Measurements from ENCODE around the gene PPP2CA.
A peak's percentile ranks its signal among the peaks of the same experiment; 100 is the strongest.

Gene PPP2CA

DNA sequence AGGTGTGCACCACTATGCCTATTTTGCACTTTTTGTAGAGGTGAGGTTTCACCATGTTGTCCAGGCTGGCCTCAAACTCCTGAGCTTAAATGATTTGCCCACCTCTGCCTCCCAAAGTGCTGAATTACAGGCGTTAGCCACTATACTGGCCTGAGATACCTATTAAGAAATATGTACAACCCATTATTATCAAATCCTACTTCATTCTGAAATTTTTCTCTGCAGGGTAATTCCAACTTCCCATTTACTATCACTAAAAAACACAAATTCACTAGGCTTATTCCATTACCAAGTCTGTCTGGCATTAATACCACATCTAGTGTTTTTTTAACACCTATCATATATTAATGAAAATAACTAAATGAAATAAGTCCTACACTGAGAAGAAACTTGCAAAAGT lies 18.2 kb downstream of the PPP2CA start:
- peaks cover 51% of the 10 kb centered on the region for H3K4me1 Mint-ChIP-seq
- H3K4me3 Mint-ChIP-seq = no peak overlapping the region
- no peaks in the 10 kb centered on the region for H3K27me3 Mint-ChIP-seq
- H3K27ac Mint-ChIP-seq (ENCODE audit: low read depth) = no peak overlapping the region
- peaks cover 40% of the 10 kb centered on the region for H3K36me3 Mint-ChIP-seq (ENCODE audit: insufficient read depth)
- no peak for ATAC-seq (replicated peaks; ENCODE audit: extremely low read depth, poor library complexity, severe bottlenecking)
- no peak for DNase-seq (ENCODE audit: low spot score in 2 of 2)
- no peaks in the 10 kb centered on the region for H3K9me3 Mint-ChIP-seq

DNA sequence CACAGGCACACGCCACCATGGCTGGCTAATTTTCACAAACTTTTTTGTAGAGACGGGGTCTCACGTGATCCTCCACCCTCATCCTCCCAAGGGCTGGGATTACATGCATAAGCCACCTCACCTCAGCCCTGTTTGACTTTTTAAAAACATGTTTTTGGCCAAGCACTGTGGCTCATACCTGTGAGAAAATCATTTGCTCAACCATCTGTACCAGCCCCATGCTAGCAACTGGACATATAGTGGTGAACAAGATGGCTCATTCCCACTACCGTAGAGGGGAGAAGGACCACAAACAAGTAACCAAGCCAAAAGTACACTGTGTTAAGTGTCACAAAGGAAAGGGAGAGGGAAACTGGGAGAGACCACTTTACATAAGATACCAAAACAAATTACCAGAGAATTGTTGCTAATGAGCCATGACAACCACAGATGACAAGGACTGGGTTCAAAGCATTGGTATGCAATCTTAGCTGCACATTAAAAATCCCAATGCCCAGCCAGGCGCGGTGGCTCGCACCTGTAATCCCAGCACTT lies 19.2 kb downstream of the PPP2CA start:
- peaks cover 50% of the 10 kb centered on the region for H3K36me3 Mint-ChIP-seq (ENCODE audit: insufficient read depth)
- no peak for DNase-seq (ENCODE audit: low spot score in 2 of 2)
- no peak overlapping the region for H3K4me3 Mint-ChIP-seq
- no peaks in the 10 kb centered on the region for H3K9me3 Mint-ChIP-seq
- peaks cover 50% of the 10 kb centered on the region for H3K4me1 Mint-ChIP-seq
- no peaks in the 10 kb centered on the region for H3K27me3 Mint-ChIP-seq
- no peak for ATAC-seq (replicated peaks; ENCODE audit: extremely low read depth, poor library complexity, severe bottlenecking)
- peak overlapping the region; percentile 3 for H3K27ac Mint-ChIP-seq (ENCODE audit: low read depth)

DNA sequence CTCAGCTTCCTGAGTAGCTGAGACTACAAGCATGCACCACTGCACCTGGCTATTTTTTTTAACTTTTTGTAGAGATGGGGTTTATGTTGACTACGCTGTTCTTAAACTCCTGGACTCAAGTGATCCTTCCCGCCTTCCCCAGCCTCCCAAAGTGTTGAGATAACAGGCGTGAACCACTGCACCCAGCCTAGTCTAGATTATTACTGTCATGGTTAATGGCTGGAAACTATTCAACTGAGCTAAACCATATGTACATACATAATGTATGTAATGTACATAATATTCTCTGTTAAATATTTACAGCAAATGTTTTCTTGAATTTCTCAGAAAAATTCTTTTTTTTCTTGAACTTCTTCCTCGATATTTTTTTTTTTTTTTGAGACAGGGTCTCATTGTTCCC lies 21.3 kb downstream of the PPP2CA start:
- DNase-seq (ENCODE audit: low spot score in 2 of 2) = no peak
- ATAC-seq (replicated peaks; ENCODE audit: extremely low read depth, poor library complexity, severe bottlenecking) = no peak
- no peaks in the 10 kb centered on the region for H3K9me3 Mint-ChIP-seq
- H3K4me1 Mint-ChIP-seq = peaks cover 39% of the 10 kb centered on the region
- peaks cover 68% of the 10 kb centered on the region for H3K36me3 Mint-ChIP-seq (ENCODE audit: insufficient read depth)
- H3K4me3 Mint-ChIP-seq = no peak overlapping the region
- H3K27ac Mint-ChIP-seq (ENCODE audit: low read depth) = no peak overlapping the region
- H3K27me3 Mint-ChIP-seq = no peaks in the 10 kb centered on the region

DNA sequence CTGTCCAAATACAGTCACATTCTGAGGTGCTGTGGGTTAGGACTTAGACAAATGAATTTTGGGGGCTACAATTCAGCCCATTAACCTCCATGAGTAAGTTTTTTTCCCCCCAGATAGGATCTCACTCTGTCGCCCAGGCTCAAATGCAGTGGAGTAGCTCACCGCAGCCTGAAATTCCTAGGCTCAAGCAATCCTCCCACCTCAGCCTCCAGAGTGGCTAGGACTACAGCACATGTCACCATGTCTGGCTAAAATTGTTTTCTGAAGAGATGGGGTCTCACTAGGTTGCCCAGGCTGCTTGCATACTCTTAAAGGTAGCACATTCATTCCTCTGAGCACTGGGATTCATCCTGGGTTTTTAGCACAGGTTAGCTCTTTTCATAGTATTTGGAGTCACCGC lies 22.2 kb downstream of the PPP2CA start:
- Mint-ChIP-seq H3K36me3 (ENCODE audit: insufficient read depth) (peaks cover 77% of the 10 kb centered on the region), H3K27ac (ENCODE audit: low read depth) (no peak overlapping the region), H3K27me3 (no peaks in the 10 kb centered on the region), H3K4me1 (peaks cover 33% of the 10 kb centered on the region), H3K9me3 (no peaks in the 10 kb centered on the region), H3K4me3 (no peak overlapping the region)
- ATAC-seq (replicated peaks; ENCODE audit: extremely low read depth, poor library complexity, severe bottlenecking) = no peak
- no peak for DNase-seq (ENCODE audit: low spot score in 2 of 2)

DNA sequence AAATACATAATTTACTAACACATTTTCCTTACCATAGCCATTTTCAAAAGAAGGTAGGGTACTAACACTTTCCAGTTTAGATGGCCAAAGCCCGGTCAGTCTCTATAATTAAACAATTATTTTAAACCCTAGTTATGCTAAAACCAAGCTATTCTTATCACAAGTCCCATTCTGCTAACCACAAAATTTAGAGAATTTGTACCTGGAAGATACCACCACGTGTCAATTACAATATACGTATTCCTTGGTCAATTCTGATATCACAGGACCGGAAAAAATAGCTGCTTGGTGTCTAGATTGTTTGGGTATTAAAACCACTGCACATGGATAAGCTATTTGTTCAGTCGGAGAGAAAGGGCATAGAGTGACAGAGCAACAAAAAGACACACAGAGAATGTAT lies 30.2 kb downstream of the PPP2CA start:
- Mint-ChIP-seq H3K4me1 (no peaks in the 10 kb centered on the region), H3K4me3 (no peak overlapping the region), H3K9me3 (no peaks in the 10 kb centered on the region), H3K27ac (ENCODE audit: low read depth) (no peak overlapping the region), H3K27me3 (no peaks in the 10 kb centered on the region), H3K36me3 (ENCODE audit: insufficient read depth) (peaks cover 62% of the 10 kb centered on the region)
- ATAC-seq (replicated peaks; ENCODE audit: extremely low read depth, poor library complexity, severe bottlenecking) = no peak
- no peak for DNase-seq (ENCODE audit: low spot score in 2 of 2)

DNA sequence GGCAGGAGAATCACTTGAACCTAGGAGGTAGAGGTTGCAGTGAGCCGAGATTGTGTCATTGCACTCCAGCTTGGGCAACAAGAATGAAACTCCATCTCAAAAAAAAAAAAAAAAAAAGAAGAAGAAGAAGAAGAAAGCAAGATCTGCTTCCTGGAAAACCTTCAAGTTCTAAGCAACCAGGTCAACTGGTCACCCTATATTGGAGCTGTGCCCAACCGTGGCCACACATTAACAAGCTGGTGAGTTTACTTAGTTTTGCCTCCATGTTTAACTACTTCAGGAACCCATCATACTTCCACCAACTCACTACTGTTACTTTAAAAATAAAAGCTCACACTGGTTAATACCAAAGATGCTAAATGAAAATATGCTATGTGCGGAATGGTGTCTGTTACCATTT lies 36.8 kb downstream of the PPP2CA start:
- no peak overlapping the region for H3K4me3 Mint-ChIP-seq
- no peak for ATAC-seq (replicated peaks; ENCODE audit: extremely low read depth, poor library complexity, severe bottlenecking)
- no peaks in the 10 kb centered on the region for H3K9me3 Mint-ChIP-seq
- H3K36me3 Mint-ChIP-seq (ENCODE audit: insufficient read depth) = peaks cover 15% of the 10 kb centered on the region
- no peaks in the 10 kb centered on the region for H3K4me1 Mint-ChIP-seq
- H3K27ac Mint-ChIP-seq (ENCODE audit: low read depth) = no peak overlapping the region
- DNase-seq (ENCODE audit: low spot score in 2 of 2) = no peak
- no peaks in the 10 kb centered on the region for H3K27me3 Mint-ChIP-seq

DNA sequence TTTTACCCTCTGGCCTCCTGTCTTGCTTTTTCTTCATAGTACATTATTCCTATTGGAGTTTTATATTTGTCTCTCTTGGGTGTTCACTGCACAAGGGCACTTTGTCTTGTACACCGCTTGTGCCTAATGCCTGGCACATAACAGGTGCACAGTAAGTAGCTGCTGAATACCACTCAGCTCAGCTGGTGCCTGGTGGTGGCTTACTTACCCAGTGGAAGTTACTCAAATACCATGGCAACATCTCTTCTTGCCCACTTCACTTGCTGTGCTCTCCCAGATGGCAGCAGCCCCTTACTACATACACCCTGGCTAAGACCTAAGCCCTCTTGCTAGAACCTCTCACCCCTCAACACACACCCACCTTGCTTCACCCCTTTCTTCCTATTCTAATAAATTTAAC lies 37.8 kb downstream of the PPP2CA start:
- DNase-seq (ENCODE audit: low spot score in 2 of 2) (no peak), ATAC-seq (replicated peaks; ENCODE audit: extremely low read depth, poor library complexity, severe bottlenecking) (no peak)
- Mint-ChIP-seq H3K27me3 (no peaks in the 10 kb centered on the region), H3K4me3 (no peak overlapping the region), H3K36me3 (ENCODE audit: insufficient read depth) (peaks cover 12% of the 10 kb centered on the region), H3K4me1 (no peaks in the 10 kb centered on the region), H3K27ac (ENCODE audit: low read depth) (no peak overlapping the region), H3K9me3 (no peaks in the 10 kb centered on the region)

DNA sequence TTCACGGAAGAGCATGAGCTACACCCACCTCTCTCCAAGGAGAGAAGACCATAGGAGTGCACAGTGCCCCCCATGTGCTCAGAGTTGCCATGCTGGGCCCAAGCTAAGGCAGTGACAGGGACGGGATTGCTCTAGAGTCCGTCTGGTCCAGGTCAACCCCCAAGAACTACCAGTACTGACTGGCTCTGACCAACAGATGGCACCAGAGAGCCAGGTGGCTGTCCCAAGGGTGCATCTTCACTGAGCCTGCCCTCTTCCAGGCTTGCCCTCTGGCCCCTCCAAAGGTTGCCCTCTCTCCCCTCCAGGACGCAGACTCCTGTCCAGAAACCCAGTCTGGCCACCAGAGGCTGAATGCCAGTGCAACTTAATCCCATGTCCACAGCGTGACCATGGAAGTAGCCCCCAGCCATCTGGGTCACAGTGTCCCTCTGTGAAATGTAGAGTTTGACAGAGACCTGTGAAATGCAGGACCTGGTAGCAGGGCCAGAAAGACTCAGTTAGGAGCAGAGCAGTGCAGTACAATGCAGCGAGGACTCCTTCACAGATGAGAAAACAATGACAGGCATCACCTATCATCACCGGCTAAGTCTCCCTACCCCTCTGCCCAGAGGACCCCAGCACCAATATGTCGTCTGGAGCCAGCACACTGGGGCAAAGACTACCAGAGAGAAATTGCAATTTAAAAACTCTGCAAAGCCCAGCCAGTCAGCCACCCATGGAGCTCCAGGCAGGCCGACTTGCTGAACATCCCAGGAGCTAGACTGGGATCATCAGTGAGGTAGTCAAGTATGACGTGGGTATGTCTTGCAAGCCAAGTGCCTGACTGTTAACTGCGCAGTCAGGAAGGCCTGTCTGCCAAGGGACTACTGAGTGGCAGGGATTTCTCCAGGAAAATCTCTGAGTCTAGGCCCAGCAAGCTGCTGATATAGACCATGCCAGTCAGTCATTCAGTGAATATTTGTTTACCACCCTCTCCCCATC lies 41.4 kb downstream of the PPP2CA start:
- ATAC-seq (replicated peaks; ENCODE audit: extremely low read depth, poor library complexity, severe bottlenecking) (peak; percentile 87), DNase-seq (ENCODE audit: low spot score in 2 of 2) (peak; percentile 66 to 69)
- no peak overlapping the region for H3K27ac Mint-ChIP-seq (ENCODE audit: low read depth)
- peaks cover 7% of the 10 kb centered on the region for H3K36me3 Mint-ChIP-seq (ENCODE audit: insufficient read depth)
- H3K4me3 Mint-ChIP-seq = no peak overlapping the region
- H3K9me3 Mint-ChIP-seq = no peaks in the 10 kb centered on the region
- no peaks in the 10 kb centered on the region for H3K4me1 Mint-ChIP-seq
- H3K27me3 Mint-ChIP-seq = no peaks in the 10 kb centered on the region

DNA sequence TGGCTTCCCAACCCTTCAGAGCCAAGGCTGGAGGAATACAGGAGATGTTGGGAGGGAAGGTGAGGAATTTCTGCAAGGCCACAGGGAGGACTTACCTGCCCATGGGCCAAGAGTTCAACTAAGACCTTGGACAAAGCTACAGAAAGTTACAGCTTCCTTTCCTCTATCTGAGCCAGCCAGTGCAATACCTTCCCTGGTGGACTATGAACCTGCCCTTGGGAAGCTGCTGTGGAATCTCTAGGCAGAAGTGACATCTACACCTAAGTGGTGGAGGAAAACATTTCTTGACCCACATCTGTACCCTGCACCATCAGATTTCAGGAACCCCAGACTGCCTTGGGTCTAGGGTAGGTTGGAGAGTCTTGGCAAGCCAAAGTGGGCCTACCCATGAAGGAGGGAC lies 42.4 kb downstream of the PPP2CA start:
- DNase-seq (ENCODE audit: low spot score in 2 of 2) (no peak), ATAC-seq (replicated peaks; ENCODE audit: extremely low read depth, poor library complexity, severe bottlenecking) (no peak)
- H3K9me3 Mint-ChIP-seq = no peaks in the 10 kb centered on the region
- peaks cover 5% of the 10 kb centered on the region for H3K36me3 Mint-ChIP-seq (ENCODE audit: insufficient read depth)
- H3K27me3 Mint-ChIP-seq = no peaks in the 10 kb centered on the region
- H3K27ac Mint-ChIP-seq (ENCODE audit: low read depth) = no peak overlapping the region
- no peak overlapping the region for H3K4me3 Mint-ChIP-seq
- H3K4me1 Mint-ChIP-seq = no peaks in the 10 kb centered on the region

DNA sequence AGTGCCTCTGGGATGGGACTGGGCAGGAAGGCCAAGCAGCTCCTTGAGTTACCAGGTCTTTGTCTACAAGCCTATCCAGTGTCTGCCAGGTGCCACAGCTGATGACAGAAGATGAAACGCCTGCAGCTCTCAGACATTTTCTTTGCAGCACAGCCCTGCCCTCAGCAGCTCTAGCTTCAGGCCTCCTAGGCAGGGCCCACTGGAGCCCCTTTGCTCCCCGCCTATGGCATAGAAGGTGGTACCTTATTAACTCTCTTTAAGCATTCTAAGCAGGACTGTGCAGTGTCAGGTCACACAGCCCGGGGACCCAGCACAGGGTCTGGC lies 47.8 kb downstream of the PPP2CA start:
- Mint-ChIP-seq H3K4me3 (peak overlapping the region; percentile 96), H3K36me3 (ENCODE audit: insufficient read depth) (peaks cover 28% of the 10 kb centered on the region), H3K4me1 (peaks cover 24% of the 10 kb centered on the region), H3K9me3 (no peaks in the 10 kb centered on the region), H3K27ac (ENCODE audit: low read depth) (peak overlapping the region; percentile 96), H3K27me3 (no peaks in the 10 kb centered on the region)
- DNase-seq (ENCODE audit: low spot score in 2 of 2) = no peak
- ATAC-seq (replicated peaks; ENCODE audit: extremely low read depth, poor library complexity, severe bottlenecking) = no peak

DNA sequence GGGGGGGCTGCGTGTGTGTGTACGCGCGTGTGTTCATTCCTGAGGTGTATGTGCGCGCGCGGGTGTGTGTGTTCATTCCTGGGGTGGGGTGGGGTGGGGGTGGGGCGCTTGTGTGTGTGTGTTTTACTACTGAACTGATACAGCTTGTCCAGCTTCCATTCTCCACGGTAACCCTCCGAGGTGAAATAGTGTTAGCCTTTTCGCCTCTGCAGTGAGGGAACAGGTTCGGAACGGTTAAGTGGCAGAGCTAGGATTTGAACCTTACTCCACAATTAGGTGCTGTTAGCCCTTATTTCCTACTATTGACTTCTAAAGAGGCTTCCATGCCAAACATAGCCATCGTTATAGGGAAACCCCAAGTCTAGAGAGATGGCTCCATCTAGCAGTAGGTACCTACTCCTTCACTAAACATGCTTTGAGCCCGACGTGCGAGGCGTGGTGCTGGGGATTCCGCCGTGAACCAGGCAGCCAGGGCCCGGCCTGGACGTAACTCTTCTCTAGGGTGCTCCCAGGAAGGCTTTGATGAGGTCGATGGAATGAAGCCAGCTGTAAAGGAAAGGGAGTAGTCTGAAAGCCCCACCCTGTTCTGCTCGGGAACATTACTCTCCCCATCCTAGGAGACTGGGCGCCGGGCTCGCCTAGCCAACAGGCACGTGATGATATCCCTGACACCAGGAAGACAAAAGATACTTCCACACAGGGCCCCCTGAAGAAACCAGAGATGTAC lies 48.3 kb downstream of the PPP2CA start:
- Mint-ChIP-seq H3K4me3 (peak overlapping the region; percentile 96), H3K27ac (ENCODE audit: low read depth) (peak overlapping the region; percentile 96), H3K27me3 (no peaks in the 10 kb centered on the region), H3K4me1 (peaks cover 24% of the 10 kb centered on the region), H3K36me3 (ENCODE audit: insufficient read depth) (peaks cover 33% of the 10 kb centered on the region), H3K9me3 (no peaks in the 10 kb centered on the region)
- no peak for DNase-seq (ENCODE audit: low spot score in 2 of 2)
- ATAC-seq (replicated peaks; ENCODE audit: extremely low read depth, poor library complexity, severe bottlenecking) = peak; percentile 25

DNA sequence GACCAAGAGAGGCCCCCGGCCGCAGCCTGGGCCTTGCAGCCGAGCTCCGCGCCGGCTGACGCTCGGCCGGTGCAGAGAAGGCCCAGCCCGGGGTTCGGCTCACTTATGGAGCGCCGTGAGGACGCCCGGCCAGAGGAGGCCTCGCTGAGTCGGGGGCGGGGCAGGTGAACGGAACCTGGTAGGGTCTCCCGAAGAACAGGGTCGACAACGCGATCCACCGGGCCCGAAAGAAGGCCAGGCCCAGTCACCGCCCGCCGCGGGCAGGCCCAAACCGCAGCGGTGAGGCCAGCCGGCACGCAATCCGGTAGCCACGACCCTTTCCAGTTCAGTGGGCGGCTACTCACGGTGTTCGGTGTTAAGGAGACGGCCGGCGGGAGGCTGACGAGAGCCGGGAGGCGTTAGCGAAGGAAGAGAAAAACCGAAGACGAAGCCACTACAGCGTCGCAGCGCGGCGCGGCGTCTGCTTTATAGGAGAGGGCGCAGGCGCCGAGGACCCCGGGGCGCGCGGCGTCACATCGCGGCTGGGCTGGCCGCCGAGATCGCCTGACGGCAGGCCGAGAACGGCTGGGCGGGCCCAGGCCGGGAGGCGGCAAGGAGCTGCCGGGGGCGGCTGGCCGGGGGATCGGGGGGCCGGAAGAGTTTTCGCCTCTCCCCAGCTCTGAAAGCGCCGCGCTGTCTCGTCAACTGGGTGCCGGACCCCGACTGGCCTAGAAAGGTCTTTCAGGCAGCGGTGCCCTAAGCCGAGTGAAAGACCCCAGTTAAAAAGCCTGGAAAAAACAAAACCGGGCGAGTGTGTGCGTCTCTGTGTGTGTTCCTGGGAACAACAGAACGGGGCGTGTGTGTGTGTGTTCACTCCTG lies 49.1 kb downstream of the PPP2CA start, which contains the start of gene SKP1:
Gene SKP1 (minus strand): TSS at position 440 of the 858 bp plus-strand sequence. CDS start 2,928 bp downstream, outside the sequence.
- Mint-ChIP-seq H3K4me3 (peak within 1 kb of the TSS; percentile 96), H3K27ac (ENCODE audit: low read depth) (peak within 1 kb of the TSS; percentile 96), H3K36me3 (ENCODE audit: insufficient read depth) (peaks cover 39% of the 10 kb centered on the region), H3K27me3 (no peaks in the 10 kb centered on the region), H3K4me1 (peaks cover 30% of the 10 kb centered on the region), H3K9me3 (no peaks in the 10 kb centered on the region)
- peak; percentile 86 to 89 for DNase-seq (ENCODE audit: low spot score in 2 of 2)
- ATAC-seq (replicated peaks; ENCODE audit: extremely low read depth, poor library complexity, severe bottlenecking) = peak; percentile 83
